Stimulated activated CD8-positive, alpha-beta memory T cell treated with anti-CD3 and anti-CD28 coated beads, Interleukin-15, amount 100 ng/mL, for 4 hours (primary cell): ENCODE data around the gene EIF3I.

Source experiments
- DNase-seq, 2 donors: peaks; one replicate each; pipeline ENCODE4 v3.0.0-alpha.2; 2020; ENCODE audit warnings: low read depth in 2 of 2

The EIF3I gene

DNA sequence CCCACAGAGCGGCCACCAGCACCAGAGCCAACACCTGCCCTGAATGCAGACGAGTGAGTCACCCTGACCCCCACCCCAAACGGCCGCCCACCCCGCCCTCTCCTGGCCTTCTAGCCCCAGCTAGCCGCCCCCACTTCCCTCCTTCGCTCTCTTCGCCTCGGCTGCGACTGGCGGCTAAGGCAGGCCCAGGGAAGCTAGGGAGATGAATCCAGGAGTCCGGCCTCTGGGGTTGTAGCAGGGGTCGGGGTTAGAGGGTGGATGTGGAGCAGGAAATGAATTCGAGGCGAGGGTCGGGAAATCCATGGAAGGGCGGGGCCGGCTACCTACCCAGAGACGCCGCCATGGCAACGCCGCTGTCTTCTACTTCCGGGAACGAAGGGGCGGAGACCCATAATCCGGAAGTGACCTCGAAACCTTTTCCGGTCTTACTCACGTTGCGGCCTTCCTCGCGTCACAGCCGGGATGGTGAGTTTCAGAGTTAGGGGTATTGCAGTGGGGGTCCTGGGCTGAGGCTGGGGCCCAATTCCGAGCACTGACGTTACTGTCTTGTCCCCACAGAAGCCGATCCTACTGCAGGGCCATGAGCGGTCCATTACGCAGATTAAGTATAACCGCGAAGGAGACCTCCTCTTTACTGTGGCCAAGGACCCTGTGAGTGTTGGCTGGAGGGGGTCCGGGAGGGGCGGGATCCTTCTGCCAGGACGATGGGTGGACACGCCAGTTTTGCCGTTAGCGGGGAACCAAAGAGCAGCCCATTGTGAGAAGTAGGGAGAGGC is at the start of gene EIF3I, which contains the start of gene TMEM234:
Gene EIF3I (plus strand): TSS at position 428 of the 776 bp plus-strand sequence. CDS start 35 bp downstream, at position 463.
Gene TMEM234 (minus strand): TSS at position 374 of the 776 bp plus-strand sequence. CDS start 31 bp downstream, at position 343.
- DNase-seq = peak; percentile 83 to 89

DNA sequence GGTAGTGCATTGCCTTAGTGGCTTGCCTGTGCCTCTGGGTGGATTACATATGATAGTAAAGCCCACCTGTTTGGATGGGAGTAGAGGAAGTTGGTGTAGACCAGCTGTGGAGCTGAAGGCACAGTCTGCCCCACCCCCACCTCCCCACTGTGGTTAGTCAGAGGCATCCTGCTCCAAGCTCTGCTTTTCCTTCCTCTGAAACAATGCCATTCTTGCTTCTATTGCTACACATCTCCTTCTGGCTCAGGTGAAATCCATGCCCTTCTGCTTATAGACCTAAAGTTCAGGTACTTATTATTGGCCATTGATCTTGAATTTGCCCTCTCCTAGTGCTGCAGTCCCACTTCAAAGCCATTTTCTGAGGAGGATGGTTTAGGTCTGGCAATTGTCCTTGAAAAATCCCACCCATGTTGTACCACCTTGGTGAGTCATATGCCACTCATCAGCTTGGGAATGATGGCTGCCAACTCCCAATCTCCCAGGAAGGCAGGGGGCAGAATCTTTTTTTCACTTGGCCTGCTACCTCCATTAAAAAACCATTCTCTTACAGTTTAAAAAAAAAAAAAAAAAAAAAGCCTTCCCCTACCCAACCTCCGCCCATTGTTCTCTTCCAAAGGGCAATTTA is 49.5 kb upstream of the EIF3I start:
- DNase-seq = no peak

DNA sequence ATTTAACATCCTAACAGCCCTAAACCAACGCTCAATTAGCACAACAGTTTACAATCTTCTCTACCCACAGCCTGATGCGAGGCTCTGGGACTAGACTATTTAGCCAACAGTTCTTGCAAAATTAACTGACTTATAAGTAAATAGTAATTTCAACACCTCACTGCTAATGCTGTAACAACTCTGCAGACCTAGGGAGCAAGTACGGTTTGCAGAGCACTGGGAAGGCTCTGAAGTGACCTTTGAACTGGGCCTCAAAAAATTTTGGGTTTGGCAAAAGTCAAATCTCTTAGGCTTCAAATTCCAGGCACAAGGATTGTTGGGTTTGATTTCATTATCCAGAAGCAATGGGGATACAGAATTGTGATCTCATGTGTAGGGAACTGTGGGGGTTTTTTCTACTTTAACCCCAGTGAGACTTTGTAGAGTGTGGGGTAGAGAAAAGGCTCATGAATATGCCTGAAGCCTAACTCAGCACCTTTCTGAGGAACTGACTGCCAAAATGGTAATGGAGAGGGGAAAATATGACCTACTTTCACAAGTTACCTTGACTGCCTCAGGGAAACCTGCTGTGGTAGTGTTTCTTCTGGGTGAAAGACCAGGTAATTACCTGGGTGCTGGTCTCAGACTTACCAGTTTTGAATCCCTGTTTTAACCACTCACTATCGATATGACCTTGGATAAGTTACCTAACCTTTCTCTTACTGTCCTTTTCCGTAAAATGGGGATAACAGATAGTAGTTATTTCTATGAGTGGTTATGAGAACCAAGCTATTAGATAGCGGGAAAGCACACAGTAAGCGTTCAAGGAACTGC is 43.6 kb upstream of the EIF3I start:
- no peak for DNase-seq

DNA sequence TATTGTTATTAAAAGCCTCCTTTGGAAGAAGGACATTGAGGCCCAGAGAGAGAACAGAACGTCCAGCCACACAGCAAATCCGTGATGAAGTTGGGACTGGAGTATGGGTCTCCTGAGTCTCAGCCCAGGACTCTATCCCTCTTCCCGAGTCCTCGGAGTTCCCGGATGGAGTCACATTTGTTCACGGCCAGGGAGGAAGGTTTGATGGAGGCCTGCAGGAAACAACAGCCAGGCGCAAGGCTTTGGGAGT is 43.1 kb upstream of the EIF3I start:
- DNase-seq = no peak

DNA sequence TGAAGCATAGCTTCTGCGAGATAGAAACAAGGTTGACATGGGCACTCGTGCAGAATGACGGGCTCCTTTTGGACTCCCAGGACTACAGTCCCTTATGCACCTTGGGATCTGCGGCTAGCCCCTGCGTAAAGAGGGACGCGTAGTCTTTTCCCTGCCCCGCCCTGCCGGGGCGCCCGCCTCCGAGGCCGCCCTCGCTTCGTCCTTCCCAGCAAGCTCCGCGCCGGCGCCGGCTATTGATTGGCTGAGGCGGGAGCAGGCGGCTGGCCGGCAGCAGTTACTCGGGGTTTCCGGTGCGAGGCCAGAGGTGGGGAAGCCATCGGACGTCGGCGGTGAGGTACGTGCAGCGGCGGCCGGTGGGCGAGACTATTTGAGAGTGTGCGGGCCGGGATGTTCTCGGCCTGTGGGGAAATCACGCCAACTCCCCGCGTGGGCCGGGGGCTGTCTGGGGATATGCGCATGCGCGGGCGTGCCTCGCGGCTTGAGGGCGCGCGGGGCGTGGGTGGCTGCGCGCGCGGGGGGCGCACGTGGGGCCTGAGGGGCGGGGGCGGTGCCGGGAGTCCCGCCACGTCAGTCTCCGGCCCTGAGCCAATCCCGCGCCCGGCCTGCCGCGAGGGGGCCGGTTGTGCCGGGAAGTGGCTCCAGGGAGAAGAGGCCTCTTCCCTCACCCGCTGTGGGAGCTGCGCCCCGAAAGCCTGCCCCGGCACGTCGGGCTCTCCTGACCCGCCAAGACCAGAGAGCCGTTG is 42.6 kb upstream of the EIF3I start, which contains the start of gene TXLNA:
Gene TXLNA (plus strand): TSS at position 233 of the 743 bp plus-strand sequence. CDS start 671 bp downstream, outside the sequence.
- peak; percentile 77 to 84 for DNase-seq

DNA sequence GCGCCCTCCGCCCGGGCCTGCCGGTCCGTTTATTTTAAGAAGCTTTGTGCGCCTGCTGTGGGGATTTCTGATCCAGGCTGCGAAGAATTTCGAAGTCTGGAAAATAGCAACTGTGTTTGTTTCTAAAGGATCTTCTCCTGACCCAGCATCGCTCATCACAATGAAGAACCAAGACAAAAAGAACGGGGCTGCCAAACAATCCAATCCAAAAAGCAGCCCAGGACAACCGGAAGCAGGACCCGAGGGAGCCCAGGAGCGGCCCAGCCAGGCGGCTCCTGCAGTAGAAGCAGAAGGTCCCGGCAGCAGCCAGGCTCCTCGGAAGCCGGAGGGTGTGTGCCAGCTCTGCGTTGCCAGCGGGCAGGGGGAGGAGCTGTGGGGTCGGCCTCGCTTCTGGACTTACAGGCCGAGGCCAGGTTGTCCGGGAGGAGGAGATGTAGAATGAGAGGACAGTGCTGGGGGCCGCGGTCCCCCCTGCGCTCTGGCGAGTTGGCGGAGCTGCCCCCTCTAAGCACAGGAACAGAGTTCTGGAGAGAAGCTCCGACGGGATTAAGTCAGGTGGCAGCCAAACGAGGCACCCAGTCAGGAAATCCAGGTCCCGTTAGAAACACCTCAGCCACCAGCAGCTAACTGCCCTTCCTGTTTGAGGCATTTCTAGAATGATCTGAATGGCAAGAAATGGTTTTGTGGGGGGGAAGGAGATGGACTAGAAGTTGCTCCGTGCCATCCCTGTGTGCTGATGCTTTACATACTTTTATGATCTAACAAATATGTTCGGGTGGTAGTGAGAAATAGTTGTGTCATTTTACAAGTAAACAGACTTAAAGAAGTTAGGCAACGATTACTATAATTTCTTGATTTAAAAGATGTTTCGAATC is 41.8 kb upstream of the EIF3I start:
- DNase-seq = no peak

DNA sequence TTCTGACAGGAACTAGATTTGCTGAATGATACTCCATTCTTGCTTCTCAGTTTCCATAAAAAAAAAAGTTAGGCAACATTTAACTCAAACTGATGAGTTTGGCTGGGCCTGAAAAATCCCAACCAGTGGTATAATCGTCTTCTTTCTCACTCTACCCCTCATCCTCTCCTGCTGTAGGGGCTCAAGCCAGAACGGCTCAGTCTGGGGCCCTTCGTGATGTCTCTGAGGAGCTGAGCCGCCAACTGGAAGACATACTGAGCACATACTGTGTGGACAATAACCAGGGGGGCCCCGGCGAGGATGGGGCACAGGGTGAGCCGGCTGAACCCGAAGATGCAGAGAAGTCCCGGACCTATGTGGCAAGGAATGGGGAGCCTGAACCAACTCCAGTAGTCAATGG is 41.1 kb upstream of the EIF3I start:
- DNase-seq = no peak

DNA sequence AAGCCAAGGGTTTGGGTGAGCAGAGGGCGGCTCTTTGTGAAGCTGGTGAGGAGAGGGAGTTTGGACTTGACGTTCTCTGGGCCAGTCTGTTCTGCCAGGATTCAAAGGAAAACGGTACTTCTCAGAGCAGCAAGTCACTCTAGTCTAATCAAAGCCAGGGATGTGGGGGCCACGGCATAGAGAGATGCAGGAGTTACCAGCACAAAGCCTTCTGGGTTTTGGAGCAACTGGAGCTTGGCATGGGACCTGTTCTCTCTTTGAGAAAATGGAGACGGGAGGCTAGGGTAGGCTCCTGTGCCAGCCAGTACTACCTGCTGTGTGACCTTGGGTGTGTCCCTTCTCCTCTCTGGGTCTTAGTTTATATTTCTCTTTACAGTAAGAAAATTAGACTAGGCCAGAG is 40.6 kb upstream of the EIF3I start:
- DNase-seq = no peak

DNA sequence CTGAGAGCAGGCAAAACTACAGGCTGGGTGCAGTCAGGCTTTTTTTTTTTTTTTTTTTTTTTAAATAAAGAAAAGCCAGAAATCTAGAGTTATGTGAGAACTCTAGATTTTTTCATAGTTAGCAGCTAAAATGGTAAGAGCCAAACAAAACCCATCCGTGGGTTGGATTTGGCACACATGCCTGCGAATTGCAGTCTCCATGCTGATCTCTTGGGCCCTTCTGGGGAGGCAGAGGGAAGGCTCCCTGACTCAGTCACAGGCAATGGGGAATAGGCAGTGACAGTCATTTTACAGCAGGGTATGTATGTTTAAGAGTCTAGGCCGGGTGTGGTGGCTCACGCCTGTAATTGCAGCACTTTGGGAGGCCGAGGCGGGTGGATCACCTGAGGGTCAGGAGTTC is 40.1 kb upstream of the EIF3I start:
- DNase-seq = no peak

DNA sequence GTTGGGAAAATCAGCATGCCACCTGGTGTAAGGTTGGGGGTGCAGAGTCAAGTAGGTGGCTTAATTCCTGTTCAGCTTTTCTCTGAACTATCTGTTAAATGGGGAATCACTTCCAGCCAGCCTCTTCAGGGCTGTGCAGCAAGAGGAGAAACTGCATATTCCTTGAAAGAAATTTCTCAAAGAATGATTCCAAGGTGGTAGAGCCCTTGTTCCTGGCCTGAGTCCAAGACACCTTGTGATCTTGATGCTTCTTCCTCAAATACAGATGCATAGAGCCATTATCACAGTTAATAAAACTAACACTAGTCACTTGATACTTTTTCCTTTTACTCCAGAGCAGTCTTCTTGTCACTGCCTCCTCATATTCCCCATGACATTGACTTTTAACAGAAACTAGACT is 37.6 kb upstream of the EIF3I start:
- no peak for DNase-seq

DNA sequence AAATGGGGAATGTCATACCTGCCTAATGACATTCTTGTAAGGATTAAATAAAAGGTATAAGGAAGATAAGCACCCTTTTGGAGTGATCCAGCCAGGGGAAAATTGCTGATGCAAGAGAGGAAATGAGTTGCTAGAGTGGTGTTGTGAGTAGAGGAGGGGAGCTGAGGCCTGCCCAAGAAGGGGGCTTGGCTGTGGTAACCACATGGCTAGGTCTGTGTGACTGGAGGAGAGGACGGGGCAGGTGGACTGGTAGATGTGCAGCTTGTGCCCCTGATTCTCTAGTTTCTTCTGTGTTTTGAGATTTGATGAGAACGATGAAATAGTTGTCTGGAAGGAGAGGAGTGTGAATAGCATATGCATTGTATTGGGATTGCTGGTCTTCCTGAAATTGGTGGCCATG is 36.1 kb upstream of the EIF3I start:
- DNase-seq = no peak

DNA sequence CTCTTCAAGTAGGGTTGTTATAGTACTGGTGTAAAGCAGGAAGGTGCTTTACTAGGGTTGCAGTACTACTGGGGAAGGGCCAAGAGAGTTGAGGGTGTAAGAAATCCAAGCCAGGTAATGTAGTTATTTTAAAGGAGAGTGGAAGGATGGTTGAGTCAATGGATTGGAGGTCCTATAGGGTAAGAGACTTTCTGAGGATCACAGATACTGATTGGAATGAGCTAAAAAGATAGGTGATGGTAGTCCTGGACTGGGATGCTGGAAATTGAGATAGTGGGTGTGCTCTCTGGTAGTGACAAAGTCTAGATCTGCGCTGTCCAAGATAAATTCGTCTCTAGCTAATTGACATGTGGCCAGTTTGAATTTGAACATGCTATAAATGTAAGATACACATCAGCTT is 35.7 kb upstream of the EIF3I start:
- no peak for DNase-seq

DNA sequence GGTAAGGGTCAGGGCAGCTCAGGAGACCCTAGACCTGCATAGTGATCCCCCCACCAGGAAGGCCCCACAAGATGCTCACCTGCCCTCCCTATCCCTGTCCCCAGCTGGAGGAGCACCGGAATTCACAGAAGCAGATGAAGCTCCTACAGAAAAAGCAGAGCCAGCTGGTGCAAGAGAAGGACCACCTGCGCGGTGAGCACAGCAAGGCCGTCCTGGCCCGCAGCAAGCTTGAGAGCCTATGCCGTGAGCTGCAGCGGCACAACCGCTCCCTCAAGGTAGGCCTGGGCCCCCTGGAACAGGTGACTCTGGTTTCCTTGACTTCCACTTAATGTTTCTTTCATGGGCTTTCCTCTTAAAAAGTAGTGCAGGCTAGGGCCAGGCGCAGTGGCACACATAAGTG is 34.4 kb upstream of the EIF3I start:
- DNase-seq = no peak

DNA sequence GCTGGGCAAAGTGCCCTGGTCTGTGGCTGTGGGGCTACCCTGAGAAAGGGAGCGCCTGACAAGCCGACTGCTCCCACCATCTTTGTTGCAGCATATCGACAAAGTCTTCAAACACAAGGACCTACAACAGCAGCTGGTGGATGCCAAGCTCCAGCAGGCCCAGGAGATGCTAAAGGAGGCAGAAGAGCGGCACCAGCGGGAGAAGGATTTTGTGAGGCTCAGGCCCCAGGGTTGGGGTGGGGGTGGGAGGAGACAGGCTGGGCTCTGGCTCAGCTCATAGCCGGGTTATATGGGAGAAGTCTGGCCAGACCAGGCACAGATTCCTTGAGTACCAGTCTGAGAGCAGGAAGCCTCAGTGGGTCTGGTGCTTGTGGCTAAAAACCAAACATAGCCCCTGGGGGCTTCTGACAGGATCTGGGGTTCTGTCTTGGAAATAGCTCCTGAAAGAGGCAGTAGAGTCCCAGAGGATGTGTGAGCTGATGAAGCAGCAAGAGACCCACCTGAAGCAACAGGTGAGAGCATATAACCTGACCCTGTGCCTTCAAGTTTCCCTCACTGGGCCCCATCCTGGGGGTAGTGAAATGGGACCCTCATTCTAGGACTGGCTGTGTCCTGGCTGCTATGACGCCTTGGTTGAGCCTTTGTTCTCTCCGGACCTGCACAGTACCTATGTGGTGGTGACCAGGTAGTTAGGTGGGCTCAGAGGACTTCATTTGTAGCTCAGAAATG is 29.8 kb upstream of the EIF3I start:
- DNase-seq = no peak

DNA sequence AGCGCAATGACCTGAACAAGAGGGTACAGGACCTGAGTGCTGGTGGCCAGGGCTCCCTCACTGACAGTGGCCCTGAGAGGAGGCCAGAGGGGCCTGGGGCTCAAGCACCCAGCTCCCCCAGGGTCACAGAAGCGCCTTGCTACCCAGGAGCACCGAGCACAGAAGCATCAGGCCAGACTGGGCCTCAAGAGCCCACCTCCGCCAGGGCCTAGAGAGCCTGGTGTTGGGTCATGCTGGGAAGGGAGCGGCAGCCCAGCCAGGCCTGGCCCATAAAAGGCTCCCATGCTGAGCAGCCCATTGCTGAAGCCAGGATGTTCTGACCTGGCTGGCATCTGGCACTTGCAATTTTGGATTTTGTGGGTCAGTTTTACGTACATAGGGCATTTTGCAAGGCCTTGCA is 27.2 kb upstream of the EIF3I start:
- no peak for DNase-seq

DNA sequence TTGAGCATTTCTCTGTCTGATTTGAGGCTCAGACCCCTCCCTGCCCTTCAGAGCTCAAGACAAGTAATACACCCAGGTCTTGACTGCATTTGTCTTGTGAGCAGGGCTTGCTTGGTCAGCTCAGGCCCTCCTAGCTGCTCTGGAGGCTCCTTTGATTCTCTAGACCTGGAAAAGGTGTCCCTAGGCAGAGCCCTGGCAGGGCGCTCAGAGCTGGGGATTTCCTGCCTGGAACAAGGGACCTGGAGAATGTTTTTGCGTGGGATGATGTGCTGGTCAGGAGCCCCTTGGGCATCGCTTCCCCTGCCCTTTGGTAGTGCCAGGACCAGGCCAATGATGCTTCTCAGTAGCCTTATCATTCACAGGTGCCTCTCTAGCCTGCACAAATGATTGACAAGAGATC is 26.7 kb upstream of the EIF3I start:
- DNase-seq = no peak

DNA sequence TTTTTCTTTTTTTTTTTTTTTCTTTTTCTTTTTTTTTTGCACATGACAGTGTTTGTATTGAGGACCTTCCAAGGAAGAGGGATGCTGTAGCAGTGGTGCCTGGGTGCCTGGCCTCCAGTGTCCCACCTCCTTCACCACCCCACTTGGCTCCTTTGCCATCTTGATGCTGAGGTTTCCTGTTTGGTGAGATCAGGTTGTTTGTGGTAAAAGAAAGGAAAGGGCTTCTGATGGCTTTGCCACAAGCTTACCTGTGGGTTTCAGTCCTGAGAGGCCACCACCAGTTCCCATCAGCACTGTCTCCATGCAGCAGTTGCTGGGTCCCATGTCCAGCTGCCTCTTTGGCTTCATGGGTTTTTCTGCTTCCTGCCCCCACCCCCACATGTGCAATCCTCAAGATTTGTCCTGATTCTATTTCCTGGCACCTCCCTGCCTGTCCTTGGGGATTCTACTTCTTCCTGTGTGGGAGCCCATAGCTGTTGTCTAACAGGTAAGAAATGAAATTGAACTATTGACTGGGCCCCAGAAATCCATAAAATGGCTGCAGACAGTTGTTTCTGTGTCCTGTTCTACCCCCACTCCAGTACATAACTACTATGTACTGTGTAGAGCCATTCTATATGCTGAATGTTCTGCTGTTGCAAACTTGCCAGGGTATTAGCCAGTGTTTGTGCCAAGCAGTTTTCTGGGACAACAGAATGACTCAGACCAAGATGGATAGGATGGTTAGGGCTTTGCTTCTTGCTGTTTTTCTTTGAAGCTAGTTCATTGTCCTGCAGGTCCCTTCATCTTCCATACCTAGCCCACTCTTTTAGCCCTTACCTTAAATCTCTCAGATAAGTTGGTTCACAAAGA is 26.0 kb upstream of the EIF3I start:
- DNase-seq = no peak

DNA sequence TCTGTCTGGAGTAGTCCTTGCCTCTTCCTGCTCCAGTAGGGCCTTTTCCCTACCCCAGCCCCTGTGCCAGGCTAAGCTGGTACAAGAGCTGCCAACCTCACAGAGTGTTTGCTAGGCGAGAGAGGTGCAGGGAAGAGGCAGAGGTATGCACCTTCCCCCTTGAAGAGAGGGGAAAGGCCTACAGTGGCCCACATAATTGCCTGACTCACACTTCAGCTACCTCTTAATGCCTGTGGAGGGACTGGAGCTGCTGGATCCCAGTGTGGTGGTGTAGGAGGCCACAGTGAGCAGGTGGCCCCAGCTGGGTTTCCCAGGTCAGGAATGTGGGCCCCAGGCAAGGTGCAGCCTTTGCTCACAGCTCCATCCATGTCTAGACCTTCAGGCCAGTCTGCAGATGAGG is 25.1 kb upstream of the EIF3I start:
- DNase-seq = no peak

DNA sequence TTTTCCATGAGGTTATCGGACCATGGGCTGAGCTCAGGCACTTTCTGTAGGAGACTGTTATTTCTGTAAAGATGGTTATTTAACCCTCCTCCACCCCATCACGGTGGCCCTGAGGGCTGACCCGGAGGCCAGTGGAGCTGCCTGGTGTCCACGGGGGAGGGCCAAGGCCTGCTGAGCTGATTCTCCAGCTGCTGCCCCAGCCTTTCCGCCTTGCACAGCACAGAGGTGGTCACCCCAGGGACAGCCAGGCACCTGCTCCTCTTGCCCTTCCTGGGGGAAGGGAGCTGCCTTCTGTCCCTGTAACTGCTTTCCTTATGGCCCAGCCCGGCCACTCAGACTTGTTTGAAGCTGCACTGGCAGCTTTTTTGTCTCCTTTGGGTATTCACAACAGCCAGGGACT is 24.4 kb upstream of the EIF3I start:
- DNase-seq = no peak
